ENCODE measurements around the gene GPC6. TPM values are rescaled to one million over a fixed set of nuclear protein-coding genes. Genes with fewer than 3 reads are reported as not detected.

GPC6 gene
- total RNA-seq, 1 donor from 2014 or later: 42.9 TPM

- Mint-ChIP-seq H3K4me3 (no peak overlapping the region), H3K4me1 (peaks cover 8% of the 10 kb centered on the region), H3K27ac (no peak overlapping the region), H3K9me3 (no peaks in the 10 kb centered on the region), H3K36me3 (no peaks in the 10 kb centered on the region), H3K27me3 (ENCODE audit: insufficient read depth, low read depth) (peaks cover 5% of the 10 kb centered on the region)
- DNase-seq (ENCODE audit: low spot score): no peak
- Histone ChIP-seq H3K9me3 (ENCODE audit: low read depth) (no peaks in the 10 kb centered on the region), H4K20me1 (ENCODE audit: low read depth) (no peaks in the 10 kb centered on the region), H3K79me2 (ENCODE audit: low read depth) (no peaks in the 10 kb centered on the region), H3K9ac (no peak overlapping the region), H3F3A (ENCODE audit: low read depth) (no peaks in the 10 kb centered on the region), H2AFZ (replicated peaks) (no peak overlapping the region), H3K27me3 (no peaks in the 10 kb centered on the region), H3K4me2 (no peak overlapping the region), H3K36me3 (no peaks in the 10 kb centered on the region), H3K4me1 (no peaks in the 10 kb centered on the region), H3K4me3 (no peak overlapping the region), H3K27ac (no peak overlapping the region)
- TF ChIP-seq EZH2phosphoT487 (IDR thresholded peaks at IDR 0.05): no peak
- no peak for TF ChIP-seq EZH2 (IDR thresholded peaks at IDR 0.05)
- TF ChIP-seq, protein P1, sequence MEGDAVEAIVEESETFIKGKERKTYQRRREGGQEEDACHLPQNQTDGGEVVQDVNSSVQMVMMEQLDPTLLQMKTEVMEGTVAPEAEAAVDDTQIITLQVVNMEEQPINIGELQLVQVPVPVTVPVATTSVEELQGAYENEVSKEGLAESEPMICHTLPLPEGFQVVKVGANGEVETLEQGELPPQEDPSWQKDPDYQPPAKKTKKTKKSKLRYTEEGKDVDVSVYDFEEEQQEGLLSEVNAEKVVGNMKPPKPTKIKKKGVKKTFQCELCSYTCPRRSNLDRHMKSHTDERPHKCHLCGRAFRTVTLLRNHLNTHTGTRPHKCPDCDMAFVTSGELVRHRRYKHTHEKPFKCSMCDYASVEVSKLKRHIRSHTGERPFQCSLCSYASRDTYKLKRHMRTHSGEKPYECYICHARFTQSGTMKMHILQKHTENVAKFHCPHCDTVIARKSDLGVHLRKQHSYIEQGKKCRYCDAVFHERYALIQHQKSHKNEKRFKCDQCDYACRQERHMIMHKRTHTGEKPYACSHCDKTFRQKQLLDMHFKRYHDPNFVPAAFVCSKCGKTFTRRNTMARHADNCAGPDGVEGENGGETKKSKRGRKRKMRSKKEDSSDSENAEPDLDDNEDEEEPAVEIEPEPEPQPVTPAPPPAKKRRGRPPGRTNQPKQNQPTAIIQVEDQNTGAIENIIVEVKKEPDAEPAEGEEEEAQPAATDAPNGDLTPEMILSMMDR (IDR thresholded peaks at IDR 0.05): no peak
Observed at GRCh38 chr13:94154367-94154766, 927.8 kb downstream of the GPC6 start.

GRCh38 chr13:94157705-94158218 lies 931.2 kb downstream of the GPC6 start:
- Mint-ChIP-seq H3K9me3 (peaks cover 3% of the 10 kb centered on the region), H3K27ac (no peak overlapping the region), H3K4me3 (no peak overlapping the region), H3K36me3 (no peaks in the 10 kb centered on the region), H3K4me1 (peaks cover 8% of the 10 kb centered on the region), H3K27me3 (ENCODE audit: insufficient read depth, low read depth) (peaks cover 6% of the 10 kb centered on the region)
- H2AFZ ChIP-seq (replicated peaks): no peak overlapping the region
- TF ChIP-seq EZH2 (IDR thresholded peaks at IDR 0.05): no peak
- TF ChIP-seq EZH2phosphoT487 (IDR thresholded peaks at IDR 0.05): no peak
- TF ChIP-seq, protein P1 (IDR thresholded peaks at IDR 0.05): no peak
- H3F3A ChIP-seq (ENCODE audit: low read depth): no peaks in the 10 kb centered on the region
- H3K9ac ChIP-seq: no peak overlapping the region
- H3K4me1 ChIP-seq: no peaks in the 10 kb centered on the region
- H4K20me1 ChIP-seq (ENCODE audit: low read depth): no peaks in the 10 kb centered on the region
- no peak for DNase-seq (ENCODE audit: low spot score)
- no peak overlapping the region for H3K4me2 ChIP-seq
- no peaks in the 10 kb centered on the region for H3K9me3 ChIP-seq (ENCODE audit: low read depth)
- no peaks in the 10 kb centered on the region for H3K36me3 ChIP-seq
- H3K79me2 ChIP-seq (ENCODE audit: low read depth): no peaks in the 10 kb centered on the region
- no peaks in the 10 kb centered on the region for H3K27me3 ChIP-seq
- no peak overlapping the region for H3K27ac ChIP-seq
- H3K4me3 ChIP-seq: no peak overlapping the region

DNA sequence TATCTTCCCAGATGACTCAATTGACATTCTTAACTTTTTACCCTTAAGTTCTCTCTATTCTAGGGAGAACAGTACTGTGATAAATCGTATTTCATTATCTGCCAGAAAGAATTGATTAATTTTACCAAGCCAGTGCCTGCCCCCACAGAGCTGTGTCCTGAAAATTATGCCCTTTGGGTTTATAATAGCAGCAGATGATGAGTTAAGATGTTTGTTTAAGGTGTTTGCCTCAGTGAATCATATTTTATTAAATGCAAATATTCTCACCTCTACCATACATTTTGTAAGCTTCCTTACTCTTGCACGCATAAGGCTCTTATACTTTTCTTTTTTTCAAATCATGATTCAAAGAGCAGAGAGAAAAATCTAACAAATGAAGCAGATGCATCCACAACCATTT lies 934.3 kb downstream of the GPC6 start:
- Mint-ChIP-seq H3K36me3 (no peaks in the 10 kb centered on the region), H3K4me3 (no peak overlapping the region), H3K4me1 (no peaks in the 10 kb centered on the region), H3K9me3 (peaks cover 3% of the 10 kb centered on the region), H3K27me3 (ENCODE audit: insufficient read depth, low read depth) (peaks cover 6% of the 10 kb centered on the region), H3K27ac (no peak overlapping the region)
- DNase-seq (ENCODE audit: low spot score): no peak
- Histone ChIP-seq H3K4me3 (no peak overlapping the region), H3F3A (ENCODE audit: low read depth) (no peaks in the 10 kb centered on the region), H3K9ac (no peak overlapping the region), H3K27me3 (no peaks in the 10 kb centered on the region), H3K4me2 (no peak overlapping the region), H3K27ac (no peak overlapping the region), H3K4me1 (no peaks in the 10 kb centered on the region), H3K36me3 (no peaks in the 10 kb centered on the region), H3K9me3 (ENCODE audit: low read depth) (no peaks in the 10 kb centered on the region), H2AFZ (replicated peaks) (no peak overlapping the region), H4K20me1 (ENCODE audit: low read depth) (no peaks in the 10 kb centered on the region), H3K79me2 (ENCODE audit: low read depth) (no peaks in the 10 kb centered on the region)
- TF ChIP-seq EZH2 (IDR thresholded peaks at IDR 0.05) (no peak), EZH2phosphoT487 (IDR thresholded peaks at IDR 0.05) (no peak)

- H2AFZ ChIP-seq (replicated peaks): no peak overlapping the region
- H3K4me2 ChIP-seq: no peak overlapping the region
Observed at GRCh38 chr13:94162289-94162688, 935.7 kb downstream of the GPC6 start.

More at GRCh38 chr13:94162289-94162688, 935.7 kb downstream of the GPC6 start:
- H3K4me1 ChIP-seq: no peaks in the 10 kb centered on the region
- Mint-ChIP-seq H3K27ac (no peak overlapping the region), H3K27me3 (ENCODE audit: insufficient read depth, low read depth) (peaks cover 6% of the 10 kb centered on the region), H3K9me3 (peaks cover 3% of the 10 kb centered on the region), H3K4me1 (no peaks in the 10 kb centered on the region), H3K4me3 (no peak overlapping the region), H3K36me3 (no peaks in the 10 kb centered on the region)
- no peaks in the 10 kb centered on the region for H3K9me3 ChIP-seq (ENCODE audit: low read depth)
- no peak for DNase-seq (ENCODE audit: low spot score)
- H3K79me2 ChIP-seq (ENCODE audit: low read depth): no peaks in the 10 kb centered on the region
- TF ChIP-seq, protein P1 (IDR thresholded peaks at IDR 0.05): no peak
- TF ChIP-seq EZH2phosphoT487 (IDR thresholded peaks at IDR 0.05) (no peak), EZH2 (IDR thresholded peaks at IDR 0.05) (no peak)
- H4K20me1 ChIP-seq (ENCODE audit: low read depth): no peaks in the 10 kb centered on the region
- H3K36me3 ChIP-seq: no peaks in the 10 kb centered on the region
- no peak overlapping the region for H3K4me3 ChIP-seq
- no peak overlapping the region for H3K27ac ChIP-seq
- H3K9ac ChIP-seq: no peak overlapping the region
- H3K27me3 ChIP-seq: no peaks in the 10 kb centered on the region
- H3F3A ChIP-seq (ENCODE audit: low read depth): no peaks in the 10 kb centered on the region

All from neural progenitor cell (in vitro differentiated cells).